AG04450 (cell line): ENCODE measurements around the gene LY9. TPM values are rescaled to one million over a fixed set of nuclear protein-coding genes. Genes with fewer than 3 reads are reported as not detected.

Experiments
- CTCF ChIA-PET: fragments of 300-600, 350-600 bp; formaldehyde crosslinking; extraction: SDS; loops from one replicate; lab custom pipeline; 2022; ENCODE audit warnings: antibody characterized with exemption, inconsistent platforms; lab: Charles Lee
- POLR2A ChIA-PET: fragments of 350-600 bp; formaldehyde crosslinking; extraction: SDS; loops from one replicate; lab custom pipeline; 2021; ENCODE audit warnings: antibody characterized with exemption, inconsistent platforms; lab: Yijun Ruan, JAX
- DNase-seq: peaks from one replicate; pipeline ENCODE4 v3.0.0-alpha.2; 2011; ENCODE audit warnings: low read depth, low spot score
- H3K27ac ChIP-seq: one replicate; pipeline ENCODE4 v1.5.1; 2012; ENCODE audit warnings: low read depth, low read length, control low read depth
- H3K27me3 ChIP-seq: one replicate; pipeline ENCODE4 v1.6.0; 2012; ENCODE audit warnings: low read length; ENCODE audit not compliant: control insufficient read depth, insufficient read depth
- H3K4me3 ChIP-seq: 2 replicates; pipeline ENCODE4 v1.5.1; 2011; ENCODE audit warnings: mild to moderate bottlenecking, low read depth, low read length, control low read depth
- H3K9me3 ChIP-seq: 2 replicates; pipeline ENCODE4 v1.5.1; 2012; ENCODE audit warnings: low read length; ENCODE audit not compliant: control insufficient read depth, insufficient read depth
- polyA plus RNA-seq: library from polyadenylated mRNA; depleted of rRNA; stranded (reverse); fragments of >200 nt; gene quantifications from 2 replicates; pipeline ENCODE4 v1.2.3, GENCODE V29; 2011
- TF ChIP-seq, protein P1 (sequence below): IDR thresholded peaks from 2 replicates; pipeline ENCODE4 v1.5.1; 2011; ENCODE audit warnings: low read depth, low read length, control low read depth, inconsistent platforms

LY9 gene
- polyA plus RNA-seq, 1 experiment, result not detected

DNA sequence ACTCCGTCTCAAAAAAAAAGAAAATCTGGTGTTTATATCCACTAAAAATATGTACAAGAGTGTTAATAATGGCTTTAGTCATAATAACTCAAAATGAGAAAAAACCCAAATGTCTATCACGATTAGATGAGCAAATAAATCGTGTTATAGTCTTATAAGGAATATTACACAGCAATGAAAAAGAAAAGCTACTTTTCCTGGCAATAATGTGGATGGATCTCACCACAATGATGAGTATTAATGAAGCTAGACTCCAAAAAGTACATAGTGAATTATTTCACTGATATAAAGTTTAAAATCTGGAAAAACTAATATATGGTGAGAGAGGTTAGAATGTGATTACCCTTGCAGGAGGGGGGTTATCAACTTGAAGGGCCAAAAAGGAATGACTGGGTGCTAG lies 57.0 kb downstream of the LY9 start:
- TF ChIP-seq, protein P1, sequence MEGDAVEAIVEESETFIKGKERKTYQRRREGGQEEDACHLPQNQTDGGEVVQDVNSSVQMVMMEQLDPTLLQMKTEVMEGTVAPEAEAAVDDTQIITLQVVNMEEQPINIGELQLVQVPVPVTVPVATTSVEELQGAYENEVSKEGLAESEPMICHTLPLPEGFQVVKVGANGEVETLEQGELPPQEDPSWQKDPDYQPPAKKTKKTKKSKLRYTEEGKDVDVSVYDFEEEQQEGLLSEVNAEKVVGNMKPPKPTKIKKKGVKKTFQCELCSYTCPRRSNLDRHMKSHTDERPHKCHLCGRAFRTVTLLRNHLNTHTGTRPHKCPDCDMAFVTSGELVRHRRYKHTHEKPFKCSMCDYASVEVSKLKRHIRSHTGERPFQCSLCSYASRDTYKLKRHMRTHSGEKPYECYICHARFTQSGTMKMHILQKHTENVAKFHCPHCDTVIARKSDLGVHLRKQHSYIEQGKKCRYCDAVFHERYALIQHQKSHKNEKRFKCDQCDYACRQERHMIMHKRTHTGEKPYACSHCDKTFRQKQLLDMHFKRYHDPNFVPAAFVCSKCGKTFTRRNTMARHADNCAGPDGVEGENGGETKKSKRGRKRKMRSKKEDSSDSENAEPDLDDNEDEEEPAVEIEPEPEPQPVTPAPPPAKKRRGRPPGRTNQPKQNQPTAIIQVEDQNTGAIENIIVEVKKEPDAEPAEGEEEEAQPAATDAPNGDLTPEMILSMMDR, result no peak
- no peak for DNase-seq
- Histone ChIP-seq H3K27ac (no peak overlapping the region), H3K9me3 (no peaks in the 10 kb centered on the region), H3K27me3 (no peaks in the 10 kb centered on the region), H3K4me3 (no peak overlapping the region)
- CTCF ChIA-PET, result no interaction called here
- POLR2A ChIA-PET, result no interaction called here

DNA sequence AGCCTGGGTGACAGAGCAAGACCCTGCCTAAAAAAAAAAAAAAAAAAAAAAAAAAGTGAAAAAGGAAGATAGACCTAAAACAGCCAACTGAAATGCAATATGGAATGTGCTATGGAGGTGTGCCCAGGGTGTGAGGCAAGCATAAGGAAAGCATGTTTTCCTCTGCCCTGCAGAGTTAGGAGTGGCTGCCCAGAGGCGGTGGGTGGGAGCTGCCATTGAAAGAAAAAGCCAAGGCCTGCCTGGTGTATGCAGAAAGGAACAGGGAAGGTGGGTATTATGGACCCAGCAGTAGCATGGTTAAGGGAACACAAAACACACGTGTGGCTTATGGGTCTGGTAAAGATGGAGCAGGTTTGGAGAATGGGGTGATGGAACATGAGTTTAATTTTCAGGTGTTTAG lies 57.8 kb downstream of the LY9 start:
- ChIA-PET POLR2A (no interaction called here), CTCF (no interaction called here)
- Histone ChIP-seq H3K4me3 (no peak overlapping the region), H3K27ac (no peak overlapping the region), H3K9me3 (no peaks in the 10 kb centered on the region), H3K27me3 (no peaks in the 10 kb centered on the region)
- TF ChIP-seq, protein P1, result no peak
- DNase-seq, result no peak

DNA sequence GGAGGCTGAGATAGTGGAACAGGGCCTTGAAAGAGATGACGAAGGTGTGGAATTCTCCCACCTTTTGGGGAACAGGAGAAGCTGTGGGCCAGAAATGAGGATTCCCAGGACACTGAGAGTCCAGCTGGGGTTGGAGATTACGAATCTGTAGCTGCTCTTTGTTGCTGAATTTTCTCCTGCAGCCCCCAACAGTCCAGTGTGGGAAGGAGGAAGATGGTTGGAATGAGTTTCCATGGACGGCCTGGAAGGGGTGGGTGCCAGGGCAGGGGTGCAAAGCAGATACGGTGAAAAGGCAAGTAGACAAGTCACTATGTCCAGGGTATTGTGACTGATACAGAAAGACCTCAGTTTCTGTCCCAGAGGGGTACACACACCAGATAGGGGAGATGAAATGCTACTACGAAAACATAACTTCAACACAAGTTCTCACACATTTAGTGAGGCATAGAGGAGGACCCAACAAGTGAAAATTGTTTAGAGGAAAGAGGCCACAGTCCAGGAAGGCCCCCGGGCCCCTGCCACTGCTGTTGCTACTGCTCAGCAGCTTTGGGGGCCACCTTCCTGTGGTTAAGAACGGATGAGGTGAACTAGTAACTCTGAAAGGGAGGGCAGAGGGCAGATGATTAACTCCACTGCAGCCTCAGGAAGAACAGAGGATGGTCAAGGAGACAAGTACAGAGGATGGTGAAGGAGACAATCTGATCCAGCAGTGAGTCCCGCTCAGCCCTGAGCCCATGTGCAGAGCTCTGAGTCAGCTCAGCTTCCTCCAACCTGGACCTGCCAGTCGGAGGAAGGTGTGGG lies 59.4 kb downstream of the LY9 start:
- no peak overlapping the region for H3K27ac ChIP-seq
- ChIA-PET CTCF (interaction anchor here (0.7 kb wide), 1 partner anchor 135 kb away, joined by 4 read pairs; no protein-coding TSS in a partner anchor), POLR2A (no interaction called here)
- H3K9me3 ChIP-seq, result no peaks in the 10 kb centered on the region
- H3K27me3 ChIP-seq, result no peaks in the 10 kb centered on the region
- TF ChIP-seq, protein P1, result no peak
- DNase-seq, result no peak
- no peak overlapping the region for H3K4me3 ChIP-seq

DNA sequence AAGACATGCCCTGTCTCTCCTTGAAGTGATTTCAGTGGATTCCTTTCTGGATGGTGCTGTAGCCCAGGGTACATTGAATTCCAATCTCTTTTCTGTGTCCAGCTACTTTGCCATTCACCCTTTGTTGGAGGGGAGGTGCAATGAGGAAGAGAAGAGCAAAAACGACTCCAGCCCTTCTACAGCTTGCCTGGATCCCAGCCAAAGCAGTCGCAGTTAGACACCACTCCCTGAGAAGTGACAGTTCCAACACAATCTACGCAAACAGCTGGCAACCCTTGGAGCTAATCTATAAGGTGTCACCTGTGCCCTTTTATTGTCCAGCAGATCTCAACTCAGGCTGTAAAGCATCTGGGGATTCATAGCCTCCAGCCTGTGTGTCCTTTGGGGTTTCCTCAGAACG lies 62.1 kb downstream of the LY9 start:
- ChIA-PET POLR2A (no interaction called here), CTCF (no interaction called here)
- H3K27ac ChIP-seq, result no peak overlapping the region
- DNase-seq, result no peak
- H3K9me3 ChIP-seq, result no peaks in the 10 kb centered on the region
- TF ChIP-seq, protein P1, result no peak
- no peaks in the 10 kb centered on the region for H3K27me3 ChIP-seq
- H3K4me3 ChIP-seq, result no peak overlapping the region

DNA sequence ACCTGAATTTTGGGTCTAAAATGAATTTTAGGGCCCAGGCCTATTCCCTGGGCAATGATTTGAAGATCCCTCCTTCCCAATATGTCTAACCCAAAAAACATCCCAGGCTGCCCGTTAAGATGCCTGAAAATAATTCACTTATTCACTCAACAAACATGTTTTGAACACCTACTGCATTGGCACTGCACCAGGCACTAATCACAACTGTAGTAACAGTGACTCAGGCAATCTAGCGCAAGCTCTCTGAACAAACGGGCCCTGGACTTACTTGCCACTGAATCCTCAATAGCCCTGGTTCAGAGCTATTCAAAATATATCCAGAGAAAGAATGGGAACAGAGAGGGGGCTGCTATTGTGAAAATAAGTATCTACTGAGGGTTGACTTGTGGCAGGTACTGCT lies 62.5 kb downstream of the LY9 start:
- Histone ChIP-seq H3K4me3 (no peak overlapping the region), H3K9me3 (no peaks in the 10 kb centered on the region), H3K27ac (no peak overlapping the region), H3K27me3 (no peaks in the 10 kb centered on the region)
- TF ChIP-seq, protein P1, result no peak
- POLR2A ChIA-PET, result no interaction called here
- CTCF ChIA-PET, result no interaction called here
- DNase-seq, result no peak
